DOHH2 (cell line): ENCODE results near the gene ERI2.
"Not testable (repeated sequence)": the region's sequence is repeated elsewhere in the genome, so short reads cannot be mapped to it uniquely, and the experiment has no call there.

Experiments
- H3F3A ChIP-seq: fragments of 200-600 bp; sonication (generic), shearing (Covaris generic); 2 replicates; pipeline ENCODE4 v1.6.0; 2016; ENCODE audit warnings: antibody characterized with exemption, mild to moderate bottlenecking; ENCODE audit not compliant: control insufficient read depth, insufficient read depth
- H3K27ac ChIP-seq: fragments of 200-600 bp; sonication (generic); 2 replicates; pipeline ENCODE4 v1.5.1; 2014; ENCODE audit warnings: low read depth, mild to moderate bottlenecking, low read length, moderate library complexity
- H3K27me3 ChIP-seq: fragments of 200-600 bp; sonication (generic); 2 replicates; pipeline ENCODE4 v1.6.1; 2014; ENCODE audit warnings: mild to moderate bottlenecking, low read length, mixed read lengths; ENCODE audit not compliant: control insufficient read depth
- H3K36me3 ChIP-seq: fragments of 200-600 bp; sonication (generic); 2 replicates; pipeline ENCODE4 v1.6.1; 2014; ENCODE audit warnings: mild to moderate bottlenecking, low read length, moderate library complexity, mixed read lengths; ENCODE audit not compliant: control insufficient read depth
- H3K4me1 ChIP-seq: fragments of 200-600 bp; sonication (generic); 2 replicates; pipeline ENCODE4 v1.6.1; 2014; ENCODE audit warnings: mild to moderate bottlenecking, low read length, mixed read lengths; ENCODE audit not compliant: control insufficient read depth
- H3K4me2 ChIP-seq: fragments of 200-600 bp; sonication (generic); 2 replicates; pipeline ENCODE4 v1.6.0; 2014; ENCODE audit warnings: mild to moderate bottlenecking, low read length, moderate library complexity
- H3K4me3 ChIP-seq: fragments of 200-600 bp; sonication (generic); 2 replicates; pipeline ENCODE4 v1.5.1; 2014; ENCODE audit warnings: mild to moderate bottlenecking, low read length, mixed read lengths
- H3K79me2 ChIP-seq: fragments of 200-600 bp; sonication (generic); 2 replicates; pipeline ENCODE4 v1.6.1; 2014; ENCODE audit warnings: mild to moderate bottlenecking, low read length, mixed read lengths; ENCODE audit not compliant: control insufficient read depth
- H3K9me2 ChIP-seq: fragments of 200-600 bp; sonication (generic); replicated peaks from 2 replicates; pipeline ENCODE4 v1.6.1; 2014; ENCODE audit warnings: mild to moderate bottlenecking, low read length, mixed read lengths; ENCODE audit not compliant: control insufficient read depth
- H3K9me3 ChIP-seq: fragments of 200-600 bp; sonication (generic); 2 replicates; pipeline ENCODE4 v1.6.1; 2014; ENCODE audit warnings: antibody characterized with exemption, low read length, mixed read lengths; ENCODE audit not compliant: control insufficient read depth, insufficient read depth
- H4K20me1 ChIP-seq: fragments of 200-600 bp; sonication (generic); 2 replicates; pipeline ENCODE4 v1.6.0; 2014; ENCODE audit warnings: low read depth, mild to moderate bottlenecking, antibody characterized with exemption, low read length, moderate library complexity; ENCODE audit not compliant: control insufficient read depth, insufficient read depth
- CTCF ChIP-seq: fragments of 200-600 bp; sonication (generic); IDR thresholded peaks from one replicate; pipeline ENCODE4 v1.5.1; 2014; ENCODE audit warnings: antibody characterized with exemption, mild to moderate bottlenecking, low read depth, low read length; ENCODE audit not compliant: poor library complexity, severe bottlenecking
- EZH2phosphoT487 ChIP-seq: fragments of 200-600 bp; sonication (generic); IDR thresholded peaks from 2 replicates; pipeline ENCODE4 v1.6.1; 2017; ENCODE audit warnings: borderline replicate concordance, mild to moderate bottlenecking, antibody characterized with exemption, low read length, moderate library complexity, mixed read lengths

The ERI2 gene

GRCh38 chr16:20812510-20812909 lies 6.2 kb upstream of the ERI2 start:
- Histone ChIP-seq H3K4me2 (no peak overlapping the region), H3K79me2 (peaks cover 9% of the 10 kb centered on the region), H3K27ac (no peak overlapping the region), H3K36me3 (peaks cover 17% of the 10 kb centered on the region), H3K9me2 (no peaks in the 10 kb centered on the region), H3K4me1 (peaks cover 8% of the 10 kb centered on the region), H3K9me3 (no peaks in the 10 kb centered on the region), H3K4me3 (no peak overlapping the region), H3F3A (0 out of 2 replicates have a peak, but pooled peaks cover 5% of the 10 kb centered on the region), H4K20me1 (no peaks in the 10 kb centered on the region), H3K27me3 (no peaks in the 10 kb centered on the region)
- TF ChIP-seq CTCF (no peak), EZH2phosphoT487 (no peak)

DNA sequence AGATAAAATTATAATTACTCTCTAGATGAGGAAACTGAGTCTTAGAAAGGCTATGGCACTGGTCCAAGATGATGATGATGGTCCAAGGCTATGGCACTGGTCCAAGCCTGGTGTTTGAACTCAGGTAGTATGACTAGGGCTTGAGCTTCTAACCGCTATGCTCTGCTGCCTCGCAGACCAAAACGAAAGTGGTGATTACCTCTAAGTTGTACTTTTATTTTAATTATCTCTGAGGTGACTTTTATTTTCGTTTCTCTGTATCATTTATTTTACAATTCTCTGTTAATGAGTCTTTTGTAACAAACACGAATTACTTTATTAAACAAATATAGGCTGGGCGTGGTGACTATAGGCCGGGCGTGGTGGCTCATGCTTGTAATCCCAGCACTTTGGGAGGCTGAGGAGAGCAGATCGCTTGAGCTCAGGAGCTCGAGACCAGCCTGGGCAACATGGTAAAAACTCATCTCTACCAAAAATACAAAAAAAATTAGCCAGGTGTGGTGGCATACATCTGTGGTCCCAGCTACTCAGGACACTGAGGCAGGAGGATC lies 5.7 kb upstream of the ERI2 start:
- Histone ChIP-seq H3K36me3 (peaks cover 17% of the 10 kb centered on the region), H4K20me1 (no peaks in the 10 kb centered on the region), H3K4me1 (peaks cover 9% of the 10 kb centered on the region), H3K27me3 (no peaks in the 10 kb centered on the region), H3K4me3 (no peak overlapping the region), H3K9me2 (no peaks in the 10 kb centered on the region), H3K27ac (no peak overlapping the region), H3K9me3 (no peaks in the 10 kb centered on the region), H3F3A (0 out of 2 replicates have a peak, but pooled peaks cover 6% of the 10 kb centered on the region), H3K79me2 (peaks cover 14% of the 10 kb centered on the region), H3K4me2 (no peak overlapping the region)
- no peak for TF ChIP-seq CTCF
- TF ChIP-seq EZH2phosphoT487: no peak

- peak overlapping the region; percentile 67 for H3K4me2 ChIP-seq
- peaks cover 3% of the 10 kb centered on the region for H3K36me3 ChIP-seq
- H3K79me2 ChIP-seq: peaks cover 19% of the 10 kb centered on the region
- H3K4me1 ChIP-seq: peaks cover 17% of the 10 kb centered on the region
- H3K4me3 ChIP-seq: peak overlapping the region; percentile 78
- H3K9me2 ChIP-seq: no peaks in the 10 kb centered on the region
- peaks cover 19% of the 10 kb centered on the region for H3F3A ChIP-seq
- H4K20me1 ChIP-seq: no peaks in the 10 kb centered on the region
- no peak overlapping the region for H3K27ac ChIP-seq
- no peak for TF ChIP-seq EZH2phosphoT487
- TF ChIP-seq CTCF: no peak
- H3K9me3 ChIP-seq: no peaks in the 10 kb centered on the region
- H3K27me3 ChIP-seq: no peaks in the 10 kb centered on the region
Measured at GRCh38 chr16:20807862-20808261, 1.6 kb upstream of the ERI2 start.

DNA sequence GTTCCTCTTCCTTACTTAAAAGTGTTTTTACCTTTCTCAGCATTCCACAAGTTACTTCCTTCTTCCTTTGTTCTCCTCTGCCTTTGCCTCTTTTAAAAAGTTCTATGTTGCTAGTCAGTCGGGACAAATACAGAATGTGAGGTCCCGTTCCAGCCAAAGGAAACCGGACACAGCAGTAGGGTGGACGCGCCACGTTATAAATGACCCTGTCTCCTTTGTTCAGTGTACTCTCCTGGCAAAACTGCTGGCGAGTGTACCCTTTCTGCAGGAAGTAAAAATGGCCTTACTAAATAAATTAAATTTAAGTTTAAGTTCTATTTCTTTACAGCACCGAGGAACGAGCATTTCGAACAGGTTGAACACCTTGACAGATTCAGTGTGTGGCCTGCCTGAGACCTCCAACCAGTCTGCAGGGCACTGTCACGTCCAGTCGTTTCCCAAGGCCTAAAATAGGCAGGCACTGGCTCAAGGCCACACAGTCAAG lies 546 bp downstream of the ERI2 start:
- H3K27ac ChIP-seq: peak overlapping the region; percentile 82
- H3K27me3 ChIP-seq, H3K9me3 ChIP-seq, H3K36me3 ChIP-seq, H3K9me2 ChIP-seq, H4K20me1 ChIP-seq: not testable (repeated sequence)
- H3K4me3 ChIP-seq: peak overlapping the region; percentile 78
- peak overlapping the region; percentile 67 for H3K4me2 ChIP-seq
- peaks cover 24% of the 10 kb centered on the region for H3F3A ChIP-seq
- peaks cover 17% of the 10 kb centered on the region for H3K4me1 ChIP-seq
- peaks cover 19% of the 10 kb centered on the region for H3K79me2 ChIP-seq
